Fibroblast of lung (primary cell): Measurements from ENCODE around the gene SPACA9. TPM values are rescaled to one million over a fixed set of nuclear protein-coding genes. Genes with fewer than 3 reads are reported as not detected.

ENCODE experiments used
- DNase-seq, 2 donors: peaks; one replicate each; pipeline versions ENCODE4 v3.0.0 to v3.0.0-alpha.2; 2010; ENCODE audit warnings: low read depth in 2 of 2
- H2AFZ ChIP-seq: 2 replicates; pipeline ENCODE4 v1.5.1; 2012; ENCODE audit warnings: low read length, control low read depth, inconsistent platforms
- H3K27ac ChIP-seq: 2 replicates; pipeline ENCODE4 v1.5.1; 2011; ENCODE audit warnings: low read length, control low read depth; ENCODE audit not compliant: insufficient read depth
- H3K27me3 ChIP-seq: 2 replicates; pipeline ENCODE4 v1.5.1; 2011; ENCODE audit warnings: mild to moderate bottlenecking, low read length; ENCODE audit not compliant: control insufficient read depth, insufficient read depth
- H3K36me3 ChIP-seq: 2 replicates; pipeline ENCODE4 v1.5.1; 2011; ENCODE audit warnings: low read length; ENCODE audit not compliant: control insufficient read depth, insufficient read depth
- H3K4me1 ChIP-seq: 2 replicates; pipeline ENCODE4 v1.5.1; 2011; ENCODE audit warnings: low read length; ENCODE audit not compliant: control insufficient read depth, insufficient read depth; ENCODE audit errors: extremely low read depth
- H3K4me2 ChIP-seq: 2 replicates; pipeline ENCODE4 v1.5.1; 2011; ENCODE audit warnings: low read length, control low read depth; ENCODE audit not compliant: insufficient read depth; ENCODE audit errors: extremely low read depth
- H3K4me3 ChIP-seq, 4 experiments: fragments of 200-600 bp in 1 of 4; sonication (generic) in 1 of 4; replicated peaks in 1 of 4; 2 replicates each; pipeline ENCODE4 v1.5.1; 2011 to 2016; ENCODE audit warnings: low read length in 4 of 4, low read depth in 3 of 4, mild to moderate bottlenecking in 3 of 4, control low read depth in 2 of 4, inconsistent platforms in 1 of 4, mixed read lengths in 1 of 4; ENCODE audit not compliant: insufficient read depth in 1 of 4; ENCODE audit errors: control extremely low read depth in 1 of 4
- H3K79me2 ChIP-seq: 2 replicates; pipeline ENCODE4 v1.5.1; 2012; ENCODE audit warnings: mild to moderate bottlenecking, low read length, inconsistent platforms; ENCODE audit not compliant: control insufficient read depth, insufficient read depth
- H3K9ac ChIP-seq: 2 replicates; pipeline ENCODE4 v1.5.1; 2011; ENCODE audit warnings: mild to moderate bottlenecking, low read length, control low read depth; ENCODE audit not compliant: insufficient read depth
- H3K9me3 ChIP-seq: 2 replicates; pipeline ENCODE4 v1.5.1; 2012; ENCODE audit warnings: low read depth, low read length; ENCODE audit not compliant: control insufficient read depth, insufficient read depth
- H4K20me1 ChIP-seq: 2 replicates; pipeline ENCODE4 v1.5.1; 2011; ENCODE audit warnings: low read length; ENCODE audit not compliant: control insufficient read depth, insufficient read depth; ENCODE audit errors: extremely low read depth
- EZH2 ChIP-seq: IDR thresholded peaks from 2 replicates; pipeline ENCODE4 v1.5.1; 2012; ENCODE audit warnings: low read length, control low read depth, mild to moderate bottlenecking; ENCODE audit errors: missing control alignments
- polyA plus RNA-seq, 2 donors: library from polyadenylated mRNA; depleted of rRNA in 1 of 2; stranded (reverse) in 1 of 2; unstranded in 1 of 2; fragments of >200 nt; gene quantifications; 2 replicates each; pipeline ENCODE4 v1.2.1, GENCODE V29; 2011 to 2012; ENCODE audit warnings: missing spikeins in 1 of 2
- total RNA-seq: library from RNA; depleted of rRNA; stranded (reverse); fragments of >200 nt; gene quantifications from 2 replicates; pipeline ENCODE4 v1.2.1, GENCODE V29; 2014
- TF ChIP-seq, protein P1 (sequence below), 2 donors: IDR thresholded peaks in 1 of 2; conservative IDR thresholded peaks in 1 of 2; 1 replicate in 1 of 2; 2 replicates in 1 of 2; pipeline ENCODE4 v1.5.1; 2011 to 2012; ENCODE audit warnings: low read length in 2 of 2, control low read depth in 1 of 2, inconsistent platforms in 1 of 2, low read depth in 1 of 2, mild to moderate bottlenecking in 1 of 2

SPACA9 gene
- total and polyA plus RNA-seq, 2 donors (not counting 1 experiment from before 2014, with no cell fraction given): 4.3 to 4.4 TPM

- H4K20me1 ChIP-seq: no peaks in the 10 kb centered on the region
- H3K27ac ChIP-seq: no peak overlapping the region
- H3K4me1 ChIP-seq: no peaks in the 10 kb centered on the region
- H3K79me2 ChIP-seq: no peaks in the 10 kb centered on the region
- no peak overlapping the region for H3K9ac ChIP-seq
- H3K4me3 ChIP-seq: no peak overlapping the region
- H3K9me3 ChIP-seq: no peaks in the 10 kb centered on the region
- TF ChIP-seq, protein P1, sequence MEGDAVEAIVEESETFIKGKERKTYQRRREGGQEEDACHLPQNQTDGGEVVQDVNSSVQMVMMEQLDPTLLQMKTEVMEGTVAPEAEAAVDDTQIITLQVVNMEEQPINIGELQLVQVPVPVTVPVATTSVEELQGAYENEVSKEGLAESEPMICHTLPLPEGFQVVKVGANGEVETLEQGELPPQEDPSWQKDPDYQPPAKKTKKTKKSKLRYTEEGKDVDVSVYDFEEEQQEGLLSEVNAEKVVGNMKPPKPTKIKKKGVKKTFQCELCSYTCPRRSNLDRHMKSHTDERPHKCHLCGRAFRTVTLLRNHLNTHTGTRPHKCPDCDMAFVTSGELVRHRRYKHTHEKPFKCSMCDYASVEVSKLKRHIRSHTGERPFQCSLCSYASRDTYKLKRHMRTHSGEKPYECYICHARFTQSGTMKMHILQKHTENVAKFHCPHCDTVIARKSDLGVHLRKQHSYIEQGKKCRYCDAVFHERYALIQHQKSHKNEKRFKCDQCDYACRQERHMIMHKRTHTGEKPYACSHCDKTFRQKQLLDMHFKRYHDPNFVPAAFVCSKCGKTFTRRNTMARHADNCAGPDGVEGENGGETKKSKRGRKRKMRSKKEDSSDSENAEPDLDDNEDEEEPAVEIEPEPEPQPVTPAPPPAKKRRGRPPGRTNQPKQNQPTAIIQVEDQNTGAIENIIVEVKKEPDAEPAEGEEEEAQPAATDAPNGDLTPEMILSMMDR (conservative IDR thresholded peaks at IDR 0.05 in 1 of 2, IDR thresholded peaks at IDR 0.05 in 1 of 2; ENCODE audit: low read depth in 1 of 2, low read length in 2 of 2): no peak
- no peak for TF ChIP-seq EZH2
- H3K36me3 ChIP-seq: no peaks in the 10 kb centered on the region
- no peak for DNase-seq
- H3K27me3 ChIP-seq: no peaks in the 10 kb centered on the region
- no peak overlapping the region for H2AFZ ChIP-seq
- no peak overlapping the region for H3K4me2 ChIP-seq
These were observed 14.0 kb upstream of the SPACA9 start for GRCh38 chr9:132864691-132865090.

- H3K27ac ChIP-seq: no peak overlapping the region
- no peaks in the 10 kb centered on the region for H3K4me1 ChIP-seq
- no peaks in the 10 kb centered on the region for H3K9me3 ChIP-seq
- H3K4me2 ChIP-seq: no peak overlapping the region
- no peaks in the 10 kb centered on the region for H3K36me3 ChIP-seq
- H3K27me3 ChIP-seq: no peaks in the 10 kb centered on the region
- no peak for TF ChIP-seq EZH2
- TF ChIP-seq, protein P1 (conservative IDR thresholded peaks at IDR 0.05 in 1 of 2, IDR thresholded peaks at IDR 0.05 in 1 of 2; ENCODE audit: low read depth in 1 of 2, low read length in 2 of 2): no peak
- H3K4me3 ChIP-seq: no peak overlapping the region
- no peak overlapping the region for H2AFZ ChIP-seq
- H4K20me1 ChIP-seq: no peaks in the 10 kb centered on the region
- no peak overlapping the region for H3K9ac ChIP-seq
- no peaks in the 10 kb centered on the region for H3K79me2 ChIP-seq
- no peak for DNase-seq
These were observed 11.8 kb upstream of the SPACA9 start for GRCh38 chr9:132866898-132867297.

GRCh38 chr9:132869266-132869665 is 9.4 kb upstream of the SPACA9 start:
- H3K9ac ChIP-seq: no peak overlapping the region
- TF ChIP-seq, protein P1 (conservative IDR thresholded peaks at IDR 0.05 in 1 of 2, IDR thresholded peaks at IDR 0.05 in 1 of 2; ENCODE audit: low read depth in 1 of 2, low read length in 2 of 2): no peak
- no peak for TF ChIP-seq EZH2
- H3K27me3 ChIP-seq: no peaks in the 10 kb centered on the region

More at GRCh38 chr9:132869266-132869665, 9.4 kb upstream of the SPACA9 start:
- Histone ChIP-seq H3K4me3 (no peak overlapping the region), H3K36me3 (no peaks in the 10 kb centered on the region), H3K4me1 (no peaks in the 10 kb centered on the region), H3K4me2 (no peak overlapping the region), H3K79me2 (no peaks in the 10 kb centered on the region), H3K9me3 (no peaks in the 10 kb centered on the region), H2AFZ (no peak overlapping the region), H4K20me1 (no peaks in the 10 kb centered on the region), H3K27ac (no peak overlapping the region)
- DNase-seq: no peak
